ENCODE data around the gene ZDHHC11B.

- TF ChIP-seq CTCF (IDR thresholded peaks at IDR 0.05; ENCODE audit: low read depth, low read length) (no peak), EZH2phosphoT487 (IDR thresholded peaks at IDR 0.05; ENCODE audit: low read depth) (no peak)
Observed at GRCh38 chr5:668283-668995, 116.1 kb downstream of the ZDHHC11B start.

All from OCI-LY3 (cell line).